DMS153 treated with DMSO at 0.1 percent for 48 hours (cell line): ENCODE measurements around the gene RPS6KB1.
"Not testable (repeated sequence)": the region's sequence is repeated elsewhere in the genome, so short reads cannot be mapped to it uniquely, and the experiment has no call there.

Source experiments
- DNase-seq: peaks from one replicate; lab custom pipeline; 2025; ENCODE audit not compliant: unreplicated experiment; lab: John Stamatoyannopoulos, UW

RPS6KB1 gene

DNA sequence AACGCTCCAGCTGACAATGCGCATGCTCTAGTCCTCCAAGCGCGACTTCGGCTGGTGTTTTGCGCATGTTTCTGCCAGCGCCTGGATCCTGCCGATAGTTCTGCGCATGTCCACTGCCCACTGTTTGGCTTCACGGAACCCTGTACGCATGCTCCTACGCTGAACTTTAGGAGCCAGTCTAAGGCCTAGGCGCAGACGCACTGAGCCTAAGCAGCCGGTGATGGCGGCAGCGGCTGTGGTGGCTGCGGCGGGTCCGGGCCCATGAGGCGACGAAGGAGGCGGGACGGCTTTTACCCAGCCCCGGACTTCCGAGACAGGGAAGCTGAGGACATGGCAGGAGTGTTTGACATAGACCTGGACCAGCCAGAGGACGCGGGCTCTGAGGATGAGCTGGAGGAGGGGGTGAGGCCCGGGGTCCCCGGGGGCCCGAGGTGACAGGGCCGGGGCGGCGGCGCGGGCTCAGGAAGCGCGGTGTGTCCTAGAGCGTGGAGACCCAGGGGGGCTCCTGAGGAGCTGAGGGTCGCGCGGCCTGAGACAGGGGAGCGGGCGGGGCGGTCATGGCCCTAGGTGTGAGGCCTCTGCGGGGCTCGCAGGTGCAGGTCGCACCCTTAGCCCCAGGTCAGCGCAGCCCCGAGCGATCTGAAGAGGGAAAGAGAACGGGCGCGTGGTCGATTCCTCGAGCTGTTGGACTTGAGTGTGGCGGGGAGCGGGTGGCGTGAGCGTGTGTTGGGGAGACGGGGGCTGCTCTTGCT lies at the start of gene RPS6KB1, which contains the start of gene TUBD1:
Gene RPS6KB1, plus strand, starts transcription at position 198 of the 752 bp plus-strand sequence. Its CDS starts 64 bp downstream, at position 262.
Gene TUBD1, minus strand, starts transcription at position 20 of the 752 bp plus-strand sequence. CDS start 1,941 bp downstream, outside the sequence.
- DNase-seq = peak; percentile 96

DNA sequence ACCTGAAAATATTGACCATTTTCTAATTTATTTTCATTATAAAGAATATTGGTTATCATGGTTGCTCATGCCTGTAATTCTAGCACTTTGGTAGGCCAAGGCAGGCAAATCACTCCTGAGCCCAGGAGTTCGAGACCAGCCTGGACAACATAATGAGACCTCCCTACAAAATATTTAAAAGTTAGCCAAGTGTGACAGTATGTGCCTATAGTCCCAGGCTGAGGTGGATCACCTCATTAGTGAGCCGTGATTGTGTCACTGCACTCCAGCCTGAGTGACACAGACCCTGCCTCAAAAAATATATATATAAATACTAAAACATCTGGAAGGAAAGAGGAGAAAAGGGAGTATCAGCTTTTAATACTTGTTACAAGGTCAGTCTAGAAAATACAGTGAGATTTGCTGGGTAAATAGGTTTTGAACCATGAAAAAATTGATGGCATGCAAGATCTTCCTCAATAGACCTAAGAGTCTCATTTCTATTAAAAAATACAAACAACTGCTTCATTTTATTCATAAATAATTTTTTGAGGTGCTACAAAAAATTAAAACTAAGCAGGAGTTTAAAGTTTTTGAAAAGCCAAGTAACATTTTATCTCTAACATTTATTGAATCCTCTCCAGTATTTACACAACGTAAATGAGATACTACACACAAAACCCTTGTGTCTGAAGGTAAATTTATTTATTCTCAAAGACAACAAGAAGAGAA lies 47.9 kb upstream of the RPS6KB1 start:
- DNase-seq = no peak

- peak; percentile 82 for DNase-seq
Measured at GRCh38 chr17:59845595-59846393, 47.1 kb upstream of the RPS6KB1 start.

- peak; percentile 80 for DNase-seq
Measured at GRCh38 chr17:59846394-59847165, 46.3 kb upstream of the RPS6KB1 start.

DNA sequence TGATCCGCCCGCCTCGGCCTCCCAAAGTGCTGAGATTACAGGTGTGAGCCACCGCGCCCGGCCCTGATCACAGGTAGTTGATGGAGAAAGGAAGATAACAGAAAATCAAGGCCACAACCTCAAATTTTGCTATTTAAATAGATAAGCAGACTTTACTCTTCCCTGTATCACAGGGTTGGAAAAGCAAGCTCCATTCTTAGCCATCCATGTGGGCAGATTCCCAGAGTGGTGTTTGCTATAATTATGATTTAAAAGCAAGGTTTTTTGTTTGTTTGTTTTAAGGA lies 44.6 kb upstream of the RPS6KB1 start:
- no peak for DNase-seq

DNA sequence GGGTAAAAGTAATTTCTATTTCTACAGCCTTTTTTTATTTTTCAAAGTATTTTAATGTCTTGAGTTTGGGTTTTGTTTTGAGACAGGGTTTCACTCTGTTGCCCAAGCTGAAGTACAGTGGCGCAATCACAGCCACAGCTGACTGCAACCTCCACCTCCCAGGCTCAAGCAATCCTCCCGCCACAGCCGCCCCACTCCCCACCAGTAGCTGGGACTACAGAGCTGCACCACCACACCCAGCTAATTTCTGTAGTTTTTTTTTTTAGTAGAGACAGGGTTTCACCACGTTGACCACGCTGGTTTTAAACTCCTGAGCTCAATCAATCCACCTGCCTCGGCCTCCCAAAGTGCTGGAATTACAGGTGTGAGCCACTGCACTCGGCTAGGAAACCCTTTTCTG lies 44.1 kb upstream of the RPS6KB1 start:
- no peak for DNase-seq

GRCh38 chr17:59850311-59850710 lies 42.6 kb upstream of the RPS6KB1 start:
- not testable (repeated sequence) for DNase-seq

DNA sequence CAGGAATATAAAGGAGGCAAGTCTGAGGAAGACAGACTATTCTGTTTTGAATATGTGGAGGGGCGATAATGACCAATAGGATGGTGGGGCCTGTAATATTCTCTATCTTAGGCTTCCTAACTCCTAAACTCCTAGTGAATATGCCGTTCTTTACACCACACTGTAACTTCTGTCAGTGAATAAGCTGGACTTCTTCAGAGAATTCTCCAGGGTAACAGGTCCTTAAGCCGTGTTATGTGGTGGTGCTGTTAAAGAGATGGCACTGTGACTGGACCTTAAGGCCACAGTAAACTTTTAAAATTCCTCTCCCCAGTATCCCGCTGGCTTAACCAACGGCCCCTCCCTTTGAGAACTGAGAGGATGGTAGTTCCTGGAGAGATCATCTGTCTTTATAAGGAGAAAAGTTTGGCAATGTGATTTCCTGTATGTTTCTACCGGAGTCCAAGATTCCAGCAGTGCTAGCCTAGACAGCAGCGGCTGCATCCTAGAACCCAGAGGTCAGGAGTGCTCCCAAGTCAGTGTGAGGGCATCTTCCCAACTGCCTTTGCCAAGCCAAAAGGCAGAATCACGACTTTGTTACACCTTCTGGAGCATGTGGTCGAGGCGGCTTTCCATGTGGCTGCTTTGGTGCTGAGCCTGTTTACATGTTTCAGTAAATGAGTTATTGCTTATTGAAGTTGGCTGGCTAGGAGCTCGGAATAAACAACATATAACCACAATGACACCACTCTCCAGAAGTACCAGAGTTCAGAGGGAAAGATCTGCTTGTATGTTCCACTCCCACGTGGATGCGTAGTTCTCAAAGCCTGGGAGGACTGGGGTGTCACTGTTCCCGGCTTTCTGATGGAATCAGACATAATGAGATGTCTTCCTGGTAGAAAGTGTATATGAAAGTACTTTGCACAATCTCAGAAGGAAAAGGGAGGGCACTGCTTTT lies 41.2 kb upstream of the RPS6KB1 start:
- no peak for DNase-seq

- not testable (repeated sequence) for DNase-seq
Measured at GRCh38 chr17:59852847-59853167, 40.1 kb upstream of the RPS6KB1 start.

DNA sequence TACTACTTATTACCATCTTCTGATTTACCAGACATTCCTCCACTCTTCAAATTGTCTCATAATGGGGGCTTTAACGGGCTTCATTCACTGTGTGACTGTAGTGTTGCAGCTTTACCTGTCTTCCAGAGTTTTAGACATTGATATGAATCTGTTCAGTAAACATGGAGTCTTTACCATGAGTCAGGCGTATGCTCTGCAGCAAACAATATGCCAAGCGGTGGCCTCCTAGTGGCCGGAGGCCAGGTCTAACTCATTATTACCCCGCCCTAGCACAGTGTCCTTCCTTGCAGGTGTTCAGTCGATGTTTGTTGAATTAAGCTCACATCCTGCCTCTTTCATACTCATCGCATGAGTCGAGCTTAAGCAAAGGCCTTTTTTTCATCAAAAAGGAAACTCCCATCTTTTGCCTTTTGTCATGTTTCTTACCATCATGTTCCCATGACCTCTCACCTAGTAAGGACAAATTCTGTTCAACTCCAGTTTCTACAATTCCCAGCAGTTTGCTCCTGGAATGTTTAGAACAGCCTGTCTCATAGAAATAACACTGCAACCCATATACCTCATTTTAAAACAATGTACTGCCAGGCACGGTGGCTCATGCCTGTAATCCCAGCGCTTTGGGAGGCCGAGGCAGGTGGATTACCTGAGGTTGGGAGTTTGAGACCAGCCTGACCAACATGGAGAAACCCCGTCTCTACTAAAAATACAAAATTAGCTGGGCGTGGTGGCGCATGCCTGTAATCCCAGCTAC lies 39.6 kb upstream of the RPS6KB1 start:
- DNase-seq = peak; percentile 44

DNA sequence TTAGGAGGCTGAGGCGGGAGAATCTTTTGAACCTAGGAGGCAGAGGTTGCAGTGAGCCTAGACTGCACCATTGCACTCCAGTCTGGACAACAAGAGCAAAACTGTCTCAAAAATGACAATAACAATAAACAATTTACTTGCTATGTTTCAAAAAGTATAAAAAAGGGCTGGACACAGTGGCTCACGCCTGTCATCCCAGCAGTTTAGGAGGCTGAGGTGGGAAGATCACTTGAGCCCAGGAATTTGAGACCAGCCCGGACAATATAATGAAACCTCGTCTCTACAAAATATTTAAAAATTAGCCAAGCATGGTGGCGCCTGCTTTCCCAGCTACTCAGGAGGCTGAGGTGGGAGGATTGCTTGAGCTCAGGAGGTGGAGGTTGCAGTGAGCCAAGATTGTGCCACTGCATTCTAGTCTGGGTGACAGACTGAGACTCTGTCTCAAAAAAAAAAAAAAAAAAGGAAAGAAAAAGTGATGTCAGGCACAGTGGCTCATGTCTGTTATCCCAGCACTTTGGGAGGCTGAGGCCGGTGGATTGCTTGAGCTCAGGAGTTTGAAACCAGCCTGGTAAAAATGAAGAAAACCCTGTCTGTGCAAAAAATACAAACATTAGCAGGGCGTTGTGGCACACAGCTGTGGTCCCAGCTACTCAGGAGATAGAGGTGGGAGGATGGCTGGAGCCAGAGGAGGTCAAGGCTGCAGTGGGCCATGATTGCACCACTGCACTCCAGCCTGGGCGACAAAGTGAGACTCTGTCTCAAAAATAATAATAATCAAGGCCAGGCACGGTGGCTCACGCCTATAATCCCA lies 38.8 kb upstream of the RPS6KB1 start:
- DNase-seq = not testable (repeated sequence)

DNA sequence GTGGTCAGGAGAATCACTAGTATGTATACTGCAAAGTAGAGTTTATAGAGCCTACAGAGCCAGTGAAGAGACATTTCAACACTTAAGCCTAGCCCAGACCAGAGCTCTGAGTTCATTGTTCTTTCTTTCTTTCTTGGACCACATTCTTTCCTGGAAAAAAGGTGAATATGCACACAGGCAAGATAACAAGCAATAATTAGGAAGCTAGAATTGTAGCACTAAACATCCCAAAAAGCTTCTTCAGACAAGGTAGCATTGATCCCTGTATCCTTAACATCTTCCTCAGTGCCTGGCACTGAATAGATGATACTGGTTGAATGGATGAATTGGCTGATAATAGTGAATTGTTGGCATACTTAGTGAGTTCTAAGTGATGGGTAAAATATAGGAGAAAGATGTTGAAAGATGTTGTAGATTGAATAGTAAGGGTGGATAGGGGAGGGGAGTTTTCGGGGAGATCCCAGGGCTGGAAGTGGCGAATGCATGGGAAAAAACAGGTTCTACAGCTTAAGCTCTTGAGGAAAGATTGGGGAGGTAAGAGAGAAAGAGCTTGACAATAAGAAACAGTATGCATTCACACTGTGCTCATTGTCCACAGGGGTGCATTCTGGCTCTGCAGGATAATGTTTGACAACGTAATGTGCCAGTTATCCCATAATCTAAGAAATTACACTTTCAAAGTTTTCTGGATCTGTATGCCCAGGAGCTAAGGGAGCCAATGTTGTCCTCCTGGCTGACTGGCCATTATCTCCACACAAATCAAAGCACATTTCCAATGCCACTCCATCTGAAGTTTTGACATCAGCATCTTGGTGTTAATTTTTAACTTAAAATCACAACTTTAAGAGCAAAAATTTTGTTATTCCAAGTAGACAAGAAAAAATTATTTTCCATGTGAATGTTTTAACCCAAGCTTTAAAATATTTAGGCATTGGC lies 35.8 kb upstream of the RPS6KB1 start:
- DNase-seq = no peak

GRCh38 chr17:59858167-59858816 lies 34.6 kb upstream of the RPS6KB1 start:
- DNase-seq = no peak

DNA sequence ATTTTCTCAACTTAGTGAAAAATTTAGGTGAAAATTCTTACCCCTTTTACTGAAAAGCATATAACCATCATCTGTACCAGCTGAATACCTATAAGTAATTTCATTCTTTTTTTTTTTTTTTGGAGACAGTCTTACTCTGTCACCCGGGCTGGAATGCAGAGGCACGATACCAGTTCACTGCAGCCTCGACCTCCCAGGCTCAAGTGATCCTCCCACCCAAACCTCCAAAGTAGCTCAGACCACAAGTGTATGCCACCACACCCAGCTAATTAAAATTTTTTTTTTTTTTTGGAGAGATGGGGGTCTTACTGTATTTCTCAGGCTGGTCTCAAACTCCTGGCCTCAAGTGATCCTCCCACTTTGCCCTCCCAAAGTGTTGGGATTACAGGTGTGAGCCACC lies 34.0 kb upstream of the RPS6KB1 start:
- DNase-seq = no peak

DNA sequence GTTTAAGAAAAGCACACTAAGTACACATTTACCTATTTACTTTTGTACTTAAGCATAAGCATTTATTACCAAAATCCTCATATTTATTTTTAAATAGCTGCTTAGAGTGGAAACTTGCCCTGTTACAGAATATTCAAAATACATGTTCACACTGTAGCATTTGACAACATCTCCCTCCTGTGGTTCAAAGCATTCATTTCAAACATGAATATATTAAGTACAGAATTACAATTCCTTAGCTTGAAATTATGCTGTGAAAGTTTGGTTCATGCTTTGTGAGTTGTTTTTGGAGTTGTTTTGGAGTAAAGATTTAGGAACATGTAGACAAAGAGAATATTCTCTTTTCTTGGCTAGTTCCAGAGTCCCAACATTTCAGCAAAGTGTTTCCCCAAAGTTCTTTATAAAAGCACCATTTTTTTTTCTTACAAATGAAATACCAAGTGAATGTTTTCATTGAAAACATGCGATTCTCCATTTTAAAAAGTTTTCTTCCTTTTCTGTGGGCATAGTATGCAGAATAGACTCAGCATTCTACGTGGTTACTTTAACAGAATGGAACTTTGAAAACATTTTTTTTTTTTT lies 33.4 kb upstream of the RPS6KB1 start:
- DNase-seq = no peak

- no peak for DNase-seq
Measured at GRCh38 chr17:59863616-59864015, 29.3 kb upstream of the RPS6KB1 start.

DNA sequence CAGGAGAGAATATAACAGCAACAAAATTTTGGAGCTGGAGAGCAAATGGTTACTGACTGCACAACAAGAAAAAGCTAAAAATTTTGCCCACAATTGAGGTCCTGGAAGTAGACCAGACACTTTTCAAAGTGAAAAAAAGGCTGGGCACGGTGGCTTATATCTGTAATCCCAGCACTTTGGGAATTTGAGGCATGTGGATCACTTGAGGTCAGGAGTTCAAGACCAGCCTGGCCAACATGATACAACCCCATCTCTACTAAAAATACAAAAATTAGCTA lies 23.0 kb upstream of the RPS6KB1 start:
- no peak for DNase-seq
